Measurements from ENCODE around the gene MPEG1.

Gene MPEG1

DNA sequence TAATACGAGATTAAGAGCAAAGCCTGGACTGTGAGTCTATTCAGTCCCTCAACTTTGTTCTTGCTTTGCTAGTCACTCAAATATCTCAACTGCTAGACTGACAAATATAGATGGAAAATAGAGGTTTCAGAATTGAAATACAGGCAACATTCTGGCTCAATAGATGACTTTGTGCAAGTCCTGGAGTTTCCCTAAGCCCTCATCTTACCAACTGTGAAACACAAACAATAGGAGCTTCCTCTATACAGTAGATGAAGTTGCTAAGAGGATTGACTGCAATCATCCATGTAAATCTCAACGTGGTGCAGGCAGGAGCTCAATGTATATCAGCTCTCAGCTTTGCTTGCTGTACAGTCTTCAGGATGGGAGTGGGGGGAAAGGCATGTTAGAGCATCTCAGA lies 6.2 kb upstream of the MPEG1 start:
- TF ChIP-seq, protein P1, sequence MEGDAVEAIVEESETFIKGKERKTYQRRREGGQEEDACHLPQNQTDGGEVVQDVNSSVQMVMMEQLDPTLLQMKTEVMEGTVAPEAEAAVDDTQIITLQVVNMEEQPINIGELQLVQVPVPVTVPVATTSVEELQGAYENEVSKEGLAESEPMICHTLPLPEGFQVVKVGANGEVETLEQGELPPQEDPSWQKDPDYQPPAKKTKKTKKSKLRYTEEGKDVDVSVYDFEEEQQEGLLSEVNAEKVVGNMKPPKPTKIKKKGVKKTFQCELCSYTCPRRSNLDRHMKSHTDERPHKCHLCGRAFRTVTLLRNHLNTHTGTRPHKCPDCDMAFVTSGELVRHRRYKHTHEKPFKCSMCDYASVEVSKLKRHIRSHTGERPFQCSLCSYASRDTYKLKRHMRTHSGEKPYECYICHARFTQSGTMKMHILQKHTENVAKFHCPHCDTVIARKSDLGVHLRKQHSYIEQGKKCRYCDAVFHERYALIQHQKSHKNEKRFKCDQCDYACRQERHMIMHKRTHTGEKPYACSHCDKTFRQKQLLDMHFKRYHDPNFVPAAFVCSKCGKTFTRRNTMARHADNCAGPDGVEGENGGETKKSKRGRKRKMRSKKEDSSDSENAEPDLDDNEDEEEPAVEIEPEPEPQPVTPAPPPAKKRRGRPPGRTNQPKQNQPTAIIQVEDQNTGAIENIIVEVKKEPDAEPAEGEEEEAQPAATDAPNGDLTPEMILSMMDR (IDR thresholded peaks at IDR 0.05; ENCODE audit: borderline replicate concordance, insufficient read depth, low read depth, low read length), result no peak
- H3K4me3 ChIP-seq (ENCODE audit: low read depth, low read length), result no peak overlapping the region

DNA sequence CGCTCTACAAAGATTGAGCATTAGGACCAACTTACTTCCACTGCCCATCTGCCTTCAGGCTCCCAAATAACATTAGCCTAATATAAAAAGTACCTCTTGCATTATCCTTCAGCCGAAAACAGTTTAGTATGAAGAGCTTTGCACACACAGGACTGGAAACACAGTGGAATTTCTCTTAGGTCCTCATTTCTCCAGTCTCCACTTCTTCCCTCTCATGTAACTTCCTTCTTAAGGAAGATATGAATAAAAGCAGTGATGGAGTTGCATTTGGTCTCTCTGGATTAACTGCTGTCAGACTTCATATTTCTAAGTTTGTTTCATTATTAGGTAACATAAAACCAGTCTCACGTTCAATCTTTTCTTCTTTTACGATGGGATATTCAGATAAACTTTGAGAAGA lies 5.6 kb upstream of the MPEG1 start:
- H3K4me3 ChIP-seq (ENCODE audit: low read depth, low read length), result no peak overlapping the region
- TF ChIP-seq, protein P1 (IDR thresholded peaks at IDR 0.05; ENCODE audit: borderline replicate concordance, insufficient read depth, low read depth, low read length), result no peak

DNA sequence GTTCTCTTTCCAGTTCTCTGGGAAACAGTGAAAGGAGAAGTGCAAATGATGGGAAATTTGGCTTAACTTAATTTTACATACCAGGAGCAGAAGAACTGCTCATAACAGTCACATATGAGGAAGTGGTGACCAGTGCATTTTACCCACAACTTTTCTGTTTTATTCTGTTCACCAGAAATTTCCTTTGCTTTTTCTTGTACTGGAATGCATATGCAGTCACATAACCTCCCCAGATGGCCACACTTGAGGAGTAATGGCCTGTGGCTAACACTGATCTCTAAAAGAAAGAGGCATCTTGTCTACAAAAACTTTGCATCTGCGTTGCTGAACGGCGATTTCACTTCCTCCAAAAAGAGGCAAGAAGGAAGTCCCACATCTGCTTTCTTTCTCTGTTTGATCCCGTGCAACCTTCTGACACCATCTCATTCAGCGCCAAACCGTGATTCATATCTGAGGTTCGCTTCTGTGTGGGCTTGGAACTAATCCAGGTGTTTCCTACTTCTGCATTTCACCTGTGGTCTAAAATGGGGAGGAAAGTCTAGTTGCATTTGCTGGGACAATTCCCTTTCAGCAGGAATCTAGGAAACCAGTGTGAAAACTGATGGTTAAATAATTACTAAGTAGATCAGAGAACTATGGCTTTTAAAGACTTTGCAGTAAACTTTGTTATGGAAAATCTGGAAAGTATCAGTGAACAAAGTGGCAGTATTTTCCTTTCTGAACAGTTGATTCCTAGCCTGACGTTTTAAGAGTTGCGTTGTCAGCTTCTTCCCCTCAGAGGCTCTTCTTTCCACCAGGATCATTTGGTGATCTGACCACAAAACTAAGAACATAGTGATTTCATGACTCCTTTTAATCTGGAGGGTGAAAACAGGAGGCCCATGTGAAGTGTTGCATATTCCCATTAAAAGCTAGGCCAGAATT lies 4.2 kb upstream of the MPEG1 start:
- no peak overlapping the region for H3K4me3 ChIP-seq (ENCODE audit: low read depth, low read length)
- TF ChIP-seq, protein P1 (IDR thresholded peaks at IDR 0.05; ENCODE audit: borderline replicate concordance, insufficient read depth, low read depth, low read length), result no peak

DNA sequence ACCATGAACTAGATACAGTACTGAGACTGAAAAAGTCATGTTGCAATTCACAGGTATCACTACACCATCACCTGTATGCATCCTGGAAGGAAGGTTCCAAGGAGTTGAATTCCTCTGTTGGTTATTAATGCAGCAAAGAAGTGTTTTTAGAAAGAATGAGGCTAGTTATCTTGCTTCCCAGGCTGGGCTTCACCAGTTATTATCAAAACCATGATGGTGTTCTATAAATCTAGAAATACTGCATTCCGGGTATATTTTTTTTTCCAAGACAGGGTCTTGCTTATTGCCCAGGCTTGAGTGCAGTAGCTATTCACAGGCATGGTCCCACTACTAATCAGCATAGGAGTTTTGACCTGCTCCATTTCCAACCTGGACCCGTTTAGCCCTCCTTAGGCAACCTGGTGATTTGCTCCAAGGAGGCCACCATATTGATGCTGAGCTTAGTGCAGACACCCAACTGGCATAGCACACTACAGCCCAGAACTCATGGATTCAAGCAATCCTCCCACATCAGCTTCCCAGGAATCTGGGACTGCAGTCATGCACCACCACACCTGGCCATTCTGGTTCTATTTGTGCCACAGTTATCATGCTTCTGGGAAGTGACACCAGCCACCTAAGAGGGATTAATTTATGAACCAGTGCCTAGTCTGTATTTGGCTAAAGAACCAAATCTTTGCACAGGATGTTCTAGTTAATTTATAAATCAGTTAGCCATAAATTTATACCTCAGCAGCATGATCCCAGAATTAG lies 1.6 kb upstream of the MPEG1 start:
- H3K4me3 ChIP-seq (ENCODE audit: low read depth, low read length), result no peak overlapping the region
- TF ChIP-seq, protein P1 (IDR thresholded peaks at IDR 0.05; ENCODE audit: borderline replicate concordance, insufficient read depth, low read depth, low read length), result no peak

DNA sequence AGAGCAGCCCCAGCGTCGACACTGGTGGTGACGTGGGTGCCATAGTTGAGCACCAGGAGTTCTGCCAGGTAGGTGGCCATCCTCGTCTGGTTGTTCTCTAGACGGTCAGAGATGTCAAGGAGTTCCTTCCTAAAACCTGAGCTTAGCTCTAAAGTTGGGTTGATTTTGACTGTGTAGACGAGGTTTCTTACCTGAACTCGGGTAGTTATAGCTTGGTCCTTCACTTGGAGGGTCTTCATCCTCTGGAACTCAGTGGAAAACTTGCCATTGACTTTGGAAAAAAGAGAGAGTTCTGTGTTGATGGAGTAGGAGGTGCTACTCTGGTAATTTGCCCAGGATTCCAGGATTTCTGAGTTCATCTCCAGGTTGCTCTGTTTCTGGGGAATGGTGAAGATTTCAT lies 505 bp downstream of the MPEG1 start:
- H3K4me3 ChIP-seq (ENCODE audit: low read depth, low read length), result peak overlapping the region; percentile 67
- TF ChIP-seq, protein P1 (IDR thresholded peaks at IDR 0.05; ENCODE audit: borderline replicate concordance, insufficient read depth, low read depth, low read length), result no peak

DNA sequence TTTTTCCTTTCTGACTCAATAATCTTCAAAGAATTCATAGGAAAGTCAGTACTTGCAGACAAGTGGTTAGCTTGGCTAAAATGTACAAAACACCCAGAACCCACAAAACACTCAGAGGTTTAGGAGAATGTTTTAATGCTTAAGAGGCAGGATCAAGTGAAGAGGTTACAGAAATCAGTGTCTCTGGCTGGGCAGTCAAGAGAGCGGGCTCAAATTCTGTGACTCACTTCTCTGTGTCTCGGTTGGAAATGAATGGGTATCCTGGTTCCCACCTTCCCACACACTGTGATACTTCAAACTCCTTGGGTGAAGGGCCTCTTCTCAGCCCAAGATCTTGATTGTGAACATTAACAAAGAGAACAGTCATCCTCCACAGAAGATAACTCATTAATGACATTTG lies 3.8 kb downstream of the MPEG1 start:
- peak overlapping the region; percentile 67 for H3K4me3 ChIP-seq (ENCODE audit: low read depth, low read length)
- TF ChIP-seq, protein P1 (IDR thresholded peaks at IDR 0.05; ENCODE audit: borderline replicate concordance, insufficient read depth, low read depth, low read length), result no peak

Data from GM12875 (cell line).